ES-I3 (cell line): Measurements from ENCODE around the gene ABCC5.

Source experiments
- H3K36me3 ChIP-seq: 2 replicates; pipeline ENCODE4 v1.6.1; 2013; ENCODE audit warnings: mild to moderate bottlenecking, low read length, control low read depth, moderate library complexity; ENCODE audit not compliant: insufficient read depth
- H3K4me1 ChIP-seq: 2 replicates; pipeline ENCODE4 v1.6.1; 2013; ENCODE audit warnings: mild to moderate bottlenecking, control low read depth, low read length; ENCODE audit not compliant: insufficient read depth
- H3K9ac ChIP-seq: 2 replicates; pipeline ENCODE4 v1.6.1; 2013; ENCODE audit warnings: low read depth, mild to moderate bottlenecking, low read length, moderate library complexity
- H3K9me3 ChIP-seq: 2 replicates; pipeline ENCODE4 v1.6.1; 2013; ENCODE audit warnings: mild to moderate bottlenecking, low read length, moderate library complexity; ENCODE audit not compliant: control insufficient read depth, insufficient read depth

Gene ABCC5

GRCh38 chr3:183975981-183976662 lies 41.6 kb downstream of the ABCC5 start:
- H3K4me1 ChIP-seq: peaks cover 9% of the 10 kb centered on the region; the same call in 1 of the 2 replicates
- H3K36me3 ChIP-seq: peaks cover 4% of the 10 kb centered on the region; the same call in 1 of the 2 replicates
- no peak overlapping the region for H3K9ac ChIP-seq
- no peaks in the 10 kb centered on the region for H3K9me3 ChIP-seq

DNA sequence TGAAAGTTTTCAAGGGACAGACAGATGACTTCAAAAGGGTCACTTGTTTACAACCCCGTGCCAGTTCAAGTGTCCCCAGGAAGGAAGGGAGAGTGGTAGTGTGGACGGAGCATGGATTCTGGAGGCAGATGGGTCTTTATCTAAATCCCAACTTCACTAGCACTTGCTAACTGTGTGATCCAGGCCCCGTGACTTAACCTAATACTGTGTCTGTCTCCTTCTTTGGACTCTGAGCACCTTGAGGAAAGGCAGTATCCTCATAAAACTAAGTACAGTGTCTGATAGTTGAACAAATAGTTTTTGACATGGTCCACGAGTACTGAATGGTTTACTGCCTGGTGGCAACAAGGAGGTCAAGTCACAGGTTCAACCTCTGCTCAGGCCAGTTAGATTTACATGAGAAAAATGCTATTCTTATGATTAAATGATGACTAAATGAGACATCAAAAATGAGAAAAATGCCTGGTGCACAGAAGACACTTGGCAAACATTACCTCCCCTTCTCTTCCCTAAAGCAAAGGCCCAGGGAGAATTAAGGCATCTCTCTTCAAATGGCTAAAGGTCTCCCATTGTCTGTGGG lies 48.9 kb downstream of the ABCC5 start:
- H3K9ac ChIP-seq: no peak overlapping the region
- peaks cover 7% of the 10 kb centered on the region for H3K36me3 ChIP-seq
- H3K4me1 ChIP-seq: no peaks in the 10 kb centered on the region
- no peaks in the 10 kb centered on the region for H3K9me3 ChIP-seq

GRCh38 chr3:183967693-183968092 lies 50.0 kb downstream of the ABCC5 start:
- H3K9ac ChIP-seq: no peak overlapping the region
- H3K9me3 ChIP-seq: no peaks in the 10 kb centered on the region
- H3K4me1 ChIP-seq: no peaks in the 10 kb centered on the region
- peaks cover 10% of the 10 kb centered on the region for H3K36me3 ChIP-seq

DNA sequence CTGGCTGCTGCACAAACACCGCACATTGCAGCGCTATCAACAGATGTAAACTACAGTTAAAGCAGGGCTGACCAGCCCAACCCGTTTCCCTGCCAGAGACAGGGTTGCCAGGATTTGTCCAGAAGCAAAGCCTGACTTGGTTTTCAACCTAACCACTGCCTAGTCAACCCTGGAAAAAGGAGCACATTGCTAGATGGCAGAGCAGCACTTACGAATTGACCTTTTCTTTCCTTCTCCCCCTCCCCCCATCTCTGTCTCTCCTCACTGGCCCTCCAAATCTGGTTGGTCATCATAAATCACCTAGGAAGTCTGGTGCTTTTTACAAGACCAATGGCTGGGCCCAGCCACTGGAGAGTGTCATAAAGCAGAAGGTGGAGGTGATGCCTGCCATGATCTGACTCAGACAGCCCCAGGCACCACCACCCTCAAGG lies 51.3 kb downstream of the ABCC5 start:
- H3K9me3 ChIP-seq: no peaks in the 10 kb centered on the region
- peaks cover 13% of the 10 kb centered on the region for H3K36me3 ChIP-seq
- H3K4me1 ChIP-seq: no peaks in the 10 kb centered on the region
- no peak overlapping the region for H3K9ac ChIP-seq

GRCh38 chr3:183962807-183963206 lies 54.9 kb downstream of the ABCC5 start:
- Histone ChIP-seq H3K9me3 (no peaks in the 10 kb centered on the region), H3K9ac (no peak overlapping the region), H3K4me1 (no peaks in the 10 kb centered on the region), H3K36me3 (peaks cover 12% of the 10 kb centered on the region; the same call in 1 of the 2 replicates)

- Histone ChIP-seq H3K36me3 (peaks cover 9% of the 10 kb centered on the region; the same call in 1 of the 2 replicates), H3K4me1 (peaks cover 14% of the 10 kb centered on the region), H3K9me3 (no peaks in the 10 kb centered on the region), H3K9ac (no peak overlapping the region)
These were observed 58.5 kb downstream of the ABCC5 start for GRCh38 chr3:183959214-183959613.

- Histone ChIP-seq H3K9ac (no peak overlapping the region), H3K4me1 (peaks cover 15% of the 10 kb centered on the region), H3K36me3 (peaks cover 9% of the 10 kb centered on the region; the same call in 1 of the 2 replicates), H3K9me3 (no peaks in the 10 kb centered on the region)
These were observed 58.9 kb downstream of the ABCC5 start for GRCh38 chr3:183958775-183959174.

DNA sequence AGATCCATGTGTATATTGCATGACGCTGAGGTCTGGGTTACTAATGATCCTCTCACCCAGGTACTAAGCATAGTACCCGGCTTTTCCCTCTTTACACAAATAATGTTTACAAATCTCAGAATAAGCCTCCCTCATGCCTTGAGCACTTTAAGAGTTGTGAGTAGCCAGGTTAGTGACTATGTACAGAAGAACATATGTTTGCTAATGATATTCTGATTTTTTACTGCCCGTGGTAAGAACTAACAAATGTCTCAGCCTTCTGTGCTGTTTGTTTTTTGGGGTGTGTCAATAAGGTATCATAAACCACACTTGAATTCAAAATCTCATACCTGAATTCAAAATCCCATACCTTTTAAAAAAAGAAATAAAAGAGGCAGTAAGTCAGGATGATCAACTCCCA lies 59.5 kb downstream of the ABCC5 start:
- Histone ChIP-seq H3K4me1 (peaks cover 15% of the 10 kb centered on the region), H3K9me3 (no peaks in the 10 kb centered on the region), H3K9ac (no peak overlapping the region), H3K36me3 (peaks cover 9% of the 10 kb centered on the region; the same call in 1 of the 2 replicates)

- Histone ChIP-seq H3K36me3 (no peaks in the 10 kb centered on the region), H3K4me1 (peaks cover 15% of the 10 kb centered on the region), H3K9me3 (no peaks in the 10 kb centered on the region), H3K9ac (no peak overlapping the region)
These were observed 62.8 kb downstream of the ABCC5 start for GRCh38 chr3:183954875-183955274.

- H3K9me3 ChIP-seq: no peaks in the 10 kb centered on the region
- peaks cover 15% of the 10 kb centered on the region for H3K4me1 ChIP-seq
- H3K36me3 ChIP-seq: no peaks in the 10 kb centered on the region
- H3K9ac ChIP-seq: no peak overlapping the region
These were observed 64.1 kb downstream of the ABCC5 start for GRCh38 chr3:183953471-183954070.

GRCh38 chr3:183951459-183951858 lies 66.2 kb downstream of the ABCC5 start:
- peaks cover 4% of the 10 kb centered on the region; the same call in 1 of the 2 replicates for H3K36me3 ChIP-seq
- H3K4me1 ChIP-seq: peaks cover 15% of the 10 kb centered on the region
- H3K9me3 ChIP-seq: no peaks in the 10 kb centered on the region
- H3K9ac ChIP-seq: no peak overlapping the region

DNA sequence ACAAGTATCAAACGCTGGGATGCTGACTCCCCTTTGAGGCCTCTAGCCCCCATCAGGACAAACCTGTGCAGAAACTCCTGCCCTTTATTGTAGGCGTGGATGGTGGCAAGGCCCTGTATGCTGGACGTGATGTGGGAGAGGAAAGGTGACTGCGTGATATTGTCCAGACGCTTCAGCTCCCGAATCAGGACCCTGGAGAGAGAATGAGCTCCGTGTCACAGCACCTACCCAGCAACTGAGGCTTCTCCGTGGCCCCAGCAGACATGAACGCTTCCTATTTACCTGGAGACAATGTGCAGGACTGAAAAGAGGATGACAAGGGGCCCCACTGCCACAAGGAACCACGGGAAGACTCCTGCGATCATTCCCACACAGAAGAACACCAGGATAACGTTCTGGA lies 68.0 kb downstream of the ABCC5 start:
- H3K4me1 ChIP-seq: peaks cover 5% of the 10 kb centered on the region; the same call in 1 of the 2 replicates
- no peaks in the 10 kb centered on the region for H3K9me3 ChIP-seq

GRCh38 chr3:183946037-183946436 lies 71.6 kb downstream of the ABCC5 start:
- Histone ChIP-seq H3K9me3 (no peaks in the 10 kb centered on the region), H3K36me3 (peaks cover 8% of the 10 kb centered on the region), H3K9ac (no peak overlapping the region), H3K4me1 (no peaks in the 10 kb centered on the region)

More for the DNA sequence above, 68.0 kb downstream of the ABCC5 start:
- no peak overlapping the region for H3K9ac ChIP-seq
- peaks cover 4% of the 10 kb centered on the region; the same call in 1 of the 2 replicates for H3K36me3 ChIP-seq

- Histone ChIP-seq H3K9me3 (no peaks in the 10 kb centered on the region), H3K36me3 (peaks cover 11% of the 10 kb centered on the region), H3K4me1 (no peaks in the 10 kb centered on the region), H3K9ac (no peak overlapping the region)
These were observed 72.9 kb downstream of the ABCC5 start for GRCh38 chr3:183944775-183945174.

- Histone ChIP-seq H3K36me3 (peaks cover 11% of the 10 kb centered on the region), H3K4me1 (no peaks in the 10 kb centered on the region), H3K9me3 (no peaks in the 10 kb centered on the region)
These were observed 73.9 kb downstream of the ABCC5 start for GRCh38 chr3:183943739-183944138.

More at GRCh38 chr3:183943739-183944138, 73.9 kb downstream of the ABCC5 start:
- H3K9ac ChIP-seq: no peak overlapping the region
